Activated T-cell treated with anti-CD3 and anti-CD28 coated beads, Interleukin-2, amount 50 U/mL, for 72 hours (primary cell): ENCODE data around the gene LOXL3. TPM values are rescaled to one million over a fixed set of nuclear protein-coding genes. Genes with fewer than 3 reads are reported as not detected.

Source experiments
- ATAC-seq, 2 donors: fragments of 150-1000 bp; cut with Tn5 transposase; replicated peaks in 1 of 2; 2 replicates each; pipeline ENCODE4 v1.10.0; 2021; ENCODE audit warnings: moderate library complexity in 2 of 2, mild to moderate bottlenecking in 1 of 2
- DNase-seq, 2 donors: peaks; one replicate each; pipeline ENCODE4 v3.0.0; 2021 to 2022; ENCODE audit warnings: mixed read lengths in 1 of 2
- H3K27ac Mint-ChIP-seq: one replicate; pipeline ENCODE4 v1.8.0; 2022; ENCODE audit warnings: mild to moderate bottlenecking, moderate library complexity, mixed read lengths
- H3K27me3 Mint-ChIP-seq: one replicate; pipeline ENCODE4 v1.8.0; 2022; ENCODE audit warnings: low read depth, mixed read lengths
- H3K36me3 Mint-ChIP-seq, 2 donors: one replicate each; pipeline ENCODE4 v1.8.0; 2022; ENCODE audit warnings: mixed read lengths in 2 of 2, mild to moderate bottlenecking in 1 of 2; ENCODE audit not compliant: insufficient read depth in 2 of 2
- H3K4me1 Mint-ChIP-seq: one replicate; pipeline ENCODE4 v1.8.0; 2022; ENCODE audit warnings: low read depth, mixed read lengths
- H3K4me3 Mint-ChIP-seq, 2 donors: one replicate each; pipeline ENCODE4 v1.8.0; 2022; ENCODE audit warnings: mild to moderate bottlenecking in 2 of 2, mixed read lengths in 2 of 2, moderate library complexity in 2 of 2
- H3K9me3 Mint-ChIP-seq, 2 donors: one replicate each; pipeline ENCODE4 v1.8.0; 2022; ENCODE audit warnings: mixed read lengths in 2 of 2
- total RNA-seq, 2 donors: library from RNA; stranded (reverse); gene quantifications; one replicate each; pipeline ENCODE4 v1.2.3, GENCODE V29; 2022

LOXL3 gene
- total RNA-seq, 2 donors from 2014 or later: 3.1 to 3.6 TPM

GRCh38 chr2:74552914-74553811 is 579 bp downstream of the LOXL3 start:
- Mint-ChIP-seq H3K4me3 (peak overlapping the region; percentile 62 to 64), H3K36me3 (peaks cover 6 to 7% of the 10 kb centered on the region in 2 donors), H3K27ac (peak overlapping the region; percentile 64), H3K27me3 (peaks cover 31% of the 10 kb centered on the region), H3K4me1 (peaks cover 31% of the 10 kb centered on the region), H3K9me3 (no peaks in the 10 kb centered on the region)
- ATAC-seq (no peak), DNase-seq (peak in 1 of 2 donors; percentile 5)

DNA sequence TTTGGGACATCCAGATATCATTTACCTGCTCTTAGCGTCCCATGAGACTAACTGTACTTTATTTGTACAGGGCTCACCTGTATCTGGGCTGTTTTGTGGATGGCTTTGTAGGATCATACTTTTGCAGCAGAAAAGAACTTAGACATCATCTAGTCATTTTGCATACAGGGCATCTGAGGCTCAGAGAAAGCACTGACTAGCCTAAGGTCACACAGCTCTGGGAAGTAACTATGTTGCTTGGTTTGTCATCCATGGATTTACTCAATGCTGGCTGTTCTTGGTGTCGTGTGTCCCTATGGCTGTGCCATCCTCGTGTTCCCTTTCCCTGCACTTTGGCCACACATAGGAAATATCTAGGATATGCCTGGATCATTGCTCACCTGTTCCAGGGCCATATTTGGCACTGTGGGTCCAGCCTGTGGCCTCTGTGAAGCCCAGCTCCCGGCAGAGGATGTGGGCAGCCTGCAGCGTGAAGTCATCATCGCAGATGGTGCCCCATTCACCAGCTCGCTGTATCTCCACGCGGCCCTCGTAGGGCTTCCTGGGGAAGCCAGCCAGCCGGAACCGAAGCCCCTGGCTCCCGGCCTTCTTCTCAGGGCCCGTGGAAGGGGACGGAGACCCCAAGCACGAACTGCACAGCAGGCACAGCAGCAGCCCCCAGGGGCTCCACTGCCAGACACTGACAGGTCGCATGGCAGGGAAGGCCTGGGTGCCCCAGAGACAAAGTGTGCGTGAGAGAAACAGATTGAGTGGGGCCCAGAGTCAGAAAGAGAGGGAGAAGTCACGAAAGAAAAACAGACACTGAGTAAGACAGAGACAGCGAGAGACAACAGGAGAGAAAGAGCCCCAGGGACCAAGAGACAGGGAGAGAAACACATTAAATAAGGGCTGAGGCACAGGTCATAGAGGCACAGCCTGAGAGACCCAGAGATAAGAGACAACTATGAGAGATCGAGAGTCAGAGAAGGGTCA is 1.5 kb downstream of the LOXL3 start:
- H3K27me3 Mint-ChIP-seq: peaks cover 40% of the 10 kb centered on the region
- H3K27ac Mint-ChIP-seq: peak overlapping the region; percentile 1
- peaks cover 4 to 7% of the 10 kb centered on the region in 2 donors for H3K36me3 Mint-ChIP-seq
- DNase-seq (no peak), ATAC-seq (no peak)
- H3K9me3 Mint-ChIP-seq: no peaks in the 10 kb centered on the region
- H3K4me3 Mint-ChIP-seq: peak overlapping the region; percentile 0 to 8
- peaks cover 33% of the 10 kb centered on the region for H3K4me1 Mint-ChIP-seq

DNA sequence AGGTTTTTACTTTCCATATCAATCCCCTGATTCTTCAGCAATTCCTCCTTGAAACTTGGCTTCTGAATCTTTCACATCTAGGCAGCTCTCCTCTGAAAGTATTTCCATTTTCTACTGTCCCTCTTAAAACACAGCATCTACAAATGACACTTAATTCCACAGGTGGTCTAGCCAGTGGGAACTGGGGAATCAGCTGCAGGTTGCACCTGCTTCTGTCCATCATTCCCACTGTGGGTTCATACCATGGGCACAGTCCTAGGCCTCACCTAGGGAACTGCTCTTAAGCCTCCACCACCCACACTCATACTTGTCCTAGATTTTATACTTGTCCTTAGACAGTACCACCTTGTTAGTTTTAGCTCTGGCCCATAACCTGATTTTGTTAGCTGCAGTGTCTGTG is 2.2 kb downstream of the LOXL3 start:
- peaks cover 0 to 7% of the 10 kb centered on the region in 2 donors for H3K36me3 Mint-ChIP-seq
- no peak overlapping the region for H3K4me3 Mint-ChIP-seq
- no peak for ATAC-seq
- H3K27ac Mint-ChIP-seq: no peak overlapping the region
- peaks cover 33% of the 10 kb centered on the region for H3K4me1 Mint-ChIP-seq
- H3K27me3 Mint-ChIP-seq: peaks cover 45% of the 10 kb centered on the region
- DNase-seq: no peak
- no peaks in the 10 kb centered on the region for H3K9me3 Mint-ChIP-seq

- no peak for ATAC-seq
- H3K9me3 Mint-ChIP-seq: no peaks in the 10 kb centered on the region
- DNase-seq: no peak
- H3K4me1 Mint-ChIP-seq: peaks cover 28% of the 10 kb centered on the region
- H3K4me3 Mint-ChIP-seq: peak overlapping the region; percentile 48 to 76
- H3K27me3 Mint-ChIP-seq: peaks cover 57% of the 10 kb centered on the region
- peaks cover 0 to 7% of the 10 kb centered on the region in 2 donors for H3K36me3 Mint-ChIP-seq
- no peak overlapping the region for H3K27ac Mint-ChIP-seq
Observed at GRCh38 chr2:74550231-74550630, 3.5 kb downstream of the LOXL3 start.

- DNase-seq: peak; percentile 45 to 63
- no peaks in the 10 kb centered on the region for H3K9me3 Mint-ChIP-seq
- ATAC-seq: peak; percentile 70 to 83
- H3K36me3 Mint-ChIP-seq: peaks cover 0 to 2% of the 10 kb centered on the region in 2 donors
- H3K27me3 Mint-ChIP-seq: peaks cover 57% of the 10 kb centered on the region
- H3K4me1 Mint-ChIP-seq: peaks cover 28% of the 10 kb centered on the region
- H3K4me3 Mint-ChIP-seq: peak overlapping the region; percentile 76 to 78
- no peak overlapping the region for H3K27ac Mint-ChIP-seq
Observed at GRCh38 chr2:74548900-74549826, 4.6 kb downstream of the LOXL3 start.

- Mint-ChIP-seq H3K27me3 (peaks cover 57% of the 10 kb centered on the region), H3K9me3 (no peaks in the 10 kb centered on the region), H3K27ac (no peak overlapping the region), H3K4me3 (peak overlapping the region; percentile 78 to 84), H3K4me1 (peaks cover 23% of the 10 kb centered on the region), H3K36me3 (peaks cover 0 to 2% of the 10 kb centered on the region in 2 donors)
- no peak for ATAC-seq
- DNase-seq: no peak
Observed at GRCh38 chr2:74548285-74548899, 5.3 kb downstream of the LOXL3 start.

GRCh38 chr2:74546004-74546403 is 7.7 kb downstream of the LOXL3 start:
- DNase-seq: no peak

GRCh38 chr2:74544634-74545033 is 9.1 kb downstream of the LOXL3 start:
- Mint-ChIP-seq H3K27ac (no peak overlapping the region), H3K9me3 (no peaks in the 10 kb centered on the region), H3K27me3 (peaks cover 40% of the 10 kb centered on the region), H3K4me1 (peaks cover 9% of the 10 kb centered on the region), H3K4me3 (no peak overlapping the region), H3K36me3 (peaks cover 0 to 2% of the 10 kb centered on the region in 2 donors)
- ATAC-seq: no peak
- DNase-seq: no peak

More at GRCh38 chr2:74546004-74546403, 7.7 kb downstream of the LOXL3 start:
- Mint-ChIP-seq H3K4me3 (no peak overlapping the region), H3K36me3 (peaks cover 0 to 2% of the 10 kb centered on the region in 2 donors), H3K9me3 (no peaks in the 10 kb centered on the region), H3K27ac (no peak overlapping the region), H3K27me3 (peaks cover 53% of the 10 kb centered on the region), H3K4me1 (peaks cover 13% of the 10 kb centered on the region)
- ATAC-seq: no peak

- ATAC-seq: no peak
- no peak overlapping the region for H3K4me3 Mint-ChIP-seq
- DNase-seq: no peak
- H3K27me3 Mint-ChIP-seq: peaks cover 48% of the 10 kb centered on the region
- H3K9me3 Mint-ChIP-seq: no peaks in the 10 kb centered on the region
- no peak overlapping the region for H3K27ac Mint-ChIP-seq
- H3K36me3 Mint-ChIP-seq: no peaks in the 10 kb centered on the region
- peaks cover 11% of the 10 kb centered on the region for H3K4me1 Mint-ChIP-seq
Observed at GRCh38 chr2:74542978-74543377, 10.8 kb downstream of the LOXL3 start.

- ATAC-seq: no peak
- H3K4me1 Mint-ChIP-seq: peaks cover 11% of the 10 kb centered on the region
- peaks cover 36% of the 10 kb centered on the region for H3K27me3 Mint-ChIP-seq
- H3K9me3 Mint-ChIP-seq: no peaks in the 10 kb centered on the region
- no peaks in the 10 kb centered on the region for H3K36me3 Mint-ChIP-seq
- H3K4me3 Mint-ChIP-seq: no peak overlapping the region
- no peak overlapping the region for H3K27ac Mint-ChIP-seq
- no peak for DNase-seq
Observed at GRCh38 chr2:74540291-74540690, 13.5 kb downstream of the LOXL3 start.

DNA sequence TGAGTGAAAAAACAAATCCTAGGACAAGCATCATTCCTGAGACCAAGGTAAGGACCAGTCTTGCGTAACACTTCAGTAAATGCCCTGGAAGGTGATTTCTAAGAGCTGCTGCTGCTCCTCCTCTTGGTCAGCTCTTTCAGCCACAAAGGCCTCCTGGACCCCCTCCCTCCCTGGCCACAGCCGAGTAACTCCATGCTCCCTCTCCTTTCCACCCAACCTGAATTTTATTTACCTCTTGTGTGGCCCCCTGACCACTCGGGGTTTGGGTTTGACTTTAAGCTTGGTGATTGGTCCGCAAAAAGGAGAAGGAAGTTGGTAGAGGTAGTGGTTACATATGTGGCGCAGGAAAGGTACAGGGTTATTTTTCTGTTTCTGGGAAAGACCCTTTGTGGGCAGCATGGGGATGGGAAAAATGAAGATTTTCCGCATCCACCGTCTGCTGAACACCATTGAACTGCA is 14.8 kb downstream of the LOXL3 start:
- Mint-ChIP-seq H3K27me3 (peaks cover 36% of the 10 kb centered on the region), H3K36me3 (no peaks in the 10 kb centered on the region), H3K9me3 (no peaks in the 10 kb centered on the region), H3K4me1 (peaks cover 11% of the 10 kb centered on the region), H3K4me3 (no peak overlapping the region), H3K27ac (no peak overlapping the region)
- no peak for DNase-seq
- no peak for ATAC-seq

GRCh38 chr2:74537140-74537539 is 16.6 kb downstream of the LOXL3 start:
- no peak overlapping the region for H3K27ac Mint-ChIP-seq
- H3K4me1 Mint-ChIP-seq: peaks cover 14% of the 10 kb centered on the region
- no peak overlapping the region for H3K4me3 Mint-ChIP-seq
- H3K9me3 Mint-ChIP-seq: no peaks in the 10 kb centered on the region
- H3K36me3 Mint-ChIP-seq: peaks cover 2 to 4% of the 10 kb centered on the region in 2 donors
- peaks cover 31% of the 10 kb centered on the region for H3K27me3 Mint-ChIP-seq
- DNase-seq (no peak), ATAC-seq (no peak)
